GM23338 (cell line): Measurements from ENCODE around the gene PACSIN3. TPM values are rescaled to one million over a fixed set of nuclear protein-coding genes. Genes with fewer than 3 reads are reported as not detected.

ENCODE experiments used
- ATAC-seq: fragments of 200-7000 bp; cut with Tn5 transposase; 3 replicates; pipeline ENCODE4 v1.9.1; 2020
- DNase-seq: peaks from one replicate; pipeline ENCODE4 v3.0.0-alpha.2; 2015; ENCODE audit warnings: low spot score
- H2AFZ ChIP-seq: fragments of 200-600 bp; sonication (generic); 2 replicates; pipeline ENCODE4 v1.8.0; 2016; ENCODE audit warnings: antibody characterized with exemption, mild to moderate bottlenecking, moderate library complexity
- H3F3A ChIP-seq: fragments of 200-600 bp; sonication (generic); replicated peaks from 2 replicates; pipeline ENCODE4 v1.8.0; 2017; ENCODE audit warnings: antibody characterized with exemption, mixed run types, low read depth
- H3K27ac ChIP-seq: fragments of 200-600 bp; sonication (generic); 2 replicates; pipeline ENCODE4 v1.6.1; 2016; ENCODE audit warnings: low read depth
- H3K27me3 ChIP-seq: fragments of 200-600 bp; sonication (generic); 2 replicates; pipeline ENCODE4 v1.8.0; 2016; ENCODE audit warnings: mild to moderate bottlenecking, mixed run types, moderate library complexity; ENCODE audit not compliant: insufficient read depth
- H3K36me3 ChIP-seq: fragments of 200-600 bp; sonication (generic); 2 replicates; pipeline ENCODE4 v1.8.0; 2016; ENCODE audit warnings: mild to moderate bottlenecking; ENCODE audit not compliant: insufficient read depth
- H3K4me1 ChIP-seq: fragments of 200-600 bp; sonication (generic); 2 replicates; pipeline ENCODE4 v1.8.0; 2016; ENCODE audit warnings: mild to moderate bottlenecking, moderate library complexity; ENCODE audit not compliant: insufficient read depth
- H3K4me2 ChIP-seq: fragments of 200-600 bp; sonication (generic); 2 replicates; pipeline ENCODE4 v1.7.1; 2017; ENCODE audit warnings: mixed run types
- H3K4me3 ChIP-seq: fragments of 200-600 bp; sonication (generic); 2 replicates; pipeline ENCODE4 v1.6.1; 2016; ENCODE audit warnings: mixed run types
- H3K79me2 ChIP-seq: fragments of 200-600 bp; sonication (generic); replicated peaks from 2 replicates; pipeline ENCODE4 v1.8.0; 2017; ENCODE audit warnings: mild to moderate bottlenecking; ENCODE audit not compliant: insufficient read depth
- H3K9me2 ChIP-seq: fragments of 200-600 bp; sonication (generic); 2 replicates; pipeline ENCODE4 v1.8.0; 2017; ENCODE audit not compliant: insufficient read depth
- H4K20me1 ChIP-seq: fragments of 200-600 bp; sonication (generic); replicated peaks from 2 replicates; pipeline ENCODE4 v1.8.0; 2017; ENCODE audit warnings: mild to moderate bottlenecking; ENCODE audit not compliant: insufficient read depth
- H3K27ac Mint-ChIP-seq: 2 replicates; pipeline ENCODE4 v1.8.0; 2020; ENCODE audit warnings: inconsistent platforms, mild to moderate bottlenecking, moderate library complexity, mixed read lengths
- H3K27me3 Mint-ChIP-seq: 3 replicates; pipeline ENCODE4 v1.8.0; 2022; ENCODE audit warnings: low read depth, mild to moderate bottlenecking, moderate library complexity, mixed read lengths, inconsistent platforms; ENCODE audit not compliant: insufficient read depth, poor library complexity
- H3K36me3 Mint-ChIP-seq: 3 replicates; pipeline ENCODE4 v1.8.0; 2021; ENCODE audit warnings: low read depth, mild to moderate bottlenecking, inconsistent platforms, moderate library complexity, mixed read lengths
- H3K4me1 Mint-ChIP-seq: 3 replicates; pipeline ENCODE4 v1.8.0; 2020; ENCODE audit warnings: mild to moderate bottlenecking, inconsistent platforms, mixed read lengths
- H3K4me3 Mint-ChIP-seq: 3 replicates; pipeline ENCODE4 v1.8.0; 2021; ENCODE audit warnings: moderate library complexity, mild to moderate bottlenecking, inconsistent platforms, mixed read lengths
- H3K9me3 Mint-ChIP-seq: 3 replicates; pipeline ENCODE4 v1.8.0; 2020; ENCODE audit warnings: moderate library complexity, mild to moderate bottlenecking, inconsistent platforms, mixed read lengths
- CREB1 ChIP-seq: fragments of 250-450 bp; sonication (Bioruptor Pico); IDR thresholded peaks from 2 replicates; pipeline ENCODE4 v1.5.0; 2020; ENCODE audit warnings: low read depth, mild to moderate bottlenecking, moderate library complexity
- EZH2 ChIP-seq: fragments of 200-600 bp; sonication (generic); IDR thresholded peaks from one replicate; pipeline ENCODE4 v1.8.0; 2017; ENCODE audit warnings: antibody characterized with exemption, mild to moderate bottlenecking, low read depth; ENCODE audit not compliant: unreplicated experiment
- EZH2phosphoT487 ChIP-seq: fragments of 200-600 bp; sonication (generic); IDR thresholded peaks from one replicate; pipeline ENCODE4 v1.8.1; 2018; ENCODE audit warnings: antibody characterized with exemption; ENCODE audit not compliant: unreplicated experiment
- JUNB ChIP-seq: IDR thresholded peaks from one replicate; pipeline ENCODE4 v1.6.1; 2016; ENCODE audit warnings: antibody characterized with exemption; ENCODE audit not compliant: unreplicated experiment
- STAT1 ChIP-seq: IDR thresholded peaks from one replicate; pipeline ENCODE4 v1.6.1; 2016; ENCODE audit warnings: antibody characterized with exemption; ENCODE audit not compliant: unreplicated experiment
- ZNF114 ChIP-seq: fragments of 250-450 bp; sonication (Bioruptor Pico); IDR thresholded peaks from 2 replicates; pipeline ENCODE4 v1.5.0; 2020; ENCODE audit warnings: mild to moderate bottlenecking, moderate library complexity
- polyA plus RNA-seq: library from polyadenylated mRNA; unstranded; fragments of >200 nt; fragmentation: Nextera tagmentation; extraction: Ambion mirVana; gene quantifications from 2 replicates; pipeline ENCODE4 v1.2.1, GENCODE V29; 2016
- total RNA-seq: library from RNA; depleted of rRNA; stranded (reverse); fragments of >200 nt; shearing (Covaris generic); gene quantifications from 2 replicates; pipeline ENCODE4 v1.2.3, GENCODE V29; 2014
- TF ChIP-seq, protein P1 (sequence below): IDR thresholded peaks from one replicate; pipeline ENCODE4 v1.6.1; 2018; ENCODE audit warnings: antibody characterized with exemption; ENCODE audit not compliant: unreplicated experiment
- TF ChIP-seq, protein P2 (sequence below), 2 experiments: fragments of 200-600 bp in 1 of 2; sonication (generic) in 1 of 2; conservative IDR thresholded peaks; 2 replicates each; pipeline versions ENCODE4 v1.5.1 to v1.6.1; 2016 to 2017; ENCODE audit warnings: antibody characterized with exemption in 2 of 2, low read depth in 2 of 2, mild to moderate bottlenecking in 2 of 2, moderate library complexity in 1 of 2

The PACSIN3 gene
- total and polyA plus RNA-seq, 2 experiments from 2014 or later: 39.6 to 72.1 TPM

- TF ChIP-seq EZH2phosphoT487: no peak
- TF ChIP-seq JUNB: no peak
- no peak for TF ChIP-seq CREB1 (CRISPR knock-in tag)
- TF ChIP-seq, protein P1, sequence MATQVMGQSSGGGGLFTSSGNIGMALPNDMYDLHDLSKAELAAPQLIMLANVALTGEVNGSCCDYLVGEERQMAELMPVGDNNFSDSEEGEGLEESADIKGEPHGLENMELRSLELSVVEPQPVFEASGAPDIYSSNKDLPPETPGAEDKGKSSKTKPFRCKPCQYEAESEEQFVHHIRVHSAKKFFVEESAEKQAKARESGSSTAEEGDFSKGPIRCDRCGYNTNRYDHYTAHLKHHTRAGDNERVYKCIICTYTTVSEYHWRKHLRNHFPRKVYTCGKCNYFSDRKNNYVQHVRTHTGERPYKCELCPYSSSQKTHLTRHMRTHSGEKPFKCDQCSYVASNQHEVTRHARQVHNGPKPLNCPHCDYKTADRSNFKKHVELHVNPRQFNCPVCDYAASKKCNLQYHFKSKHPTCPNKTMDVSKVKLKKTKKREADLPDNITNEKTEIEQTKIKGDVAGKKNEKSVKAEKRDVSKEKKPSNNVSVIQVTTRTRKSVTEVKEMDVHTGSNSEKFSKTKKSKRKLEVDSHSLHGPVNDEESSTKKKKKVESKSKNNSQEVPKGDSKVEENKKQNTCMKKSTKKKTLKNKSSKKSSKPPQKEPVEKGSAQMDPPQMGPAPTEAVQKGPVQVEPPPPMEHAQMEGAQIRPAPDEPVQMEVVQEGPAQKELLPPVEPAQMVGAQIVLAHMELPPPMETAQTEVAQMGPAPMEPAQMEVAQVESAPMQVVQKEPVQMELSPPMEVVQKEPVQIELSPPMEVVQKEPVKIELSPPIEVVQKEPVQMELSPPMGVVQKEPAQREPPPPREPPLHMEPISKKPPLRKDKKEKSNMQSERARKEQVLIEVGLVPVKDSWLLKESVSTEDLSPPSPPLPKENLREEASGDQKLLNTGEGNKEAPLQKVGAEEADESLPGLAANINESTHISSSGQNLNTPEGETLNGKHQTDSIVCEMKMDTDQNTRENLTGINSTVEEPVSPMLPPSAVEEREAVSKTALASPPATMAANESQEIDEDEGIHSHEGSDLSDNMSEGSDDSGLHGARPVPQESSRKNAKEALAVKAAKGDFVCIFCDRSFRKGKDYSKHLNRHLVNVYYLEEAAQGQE: no peak
- TF ChIP-seq EZH2: no peak
- TF ChIP-seq, protein P2, sequence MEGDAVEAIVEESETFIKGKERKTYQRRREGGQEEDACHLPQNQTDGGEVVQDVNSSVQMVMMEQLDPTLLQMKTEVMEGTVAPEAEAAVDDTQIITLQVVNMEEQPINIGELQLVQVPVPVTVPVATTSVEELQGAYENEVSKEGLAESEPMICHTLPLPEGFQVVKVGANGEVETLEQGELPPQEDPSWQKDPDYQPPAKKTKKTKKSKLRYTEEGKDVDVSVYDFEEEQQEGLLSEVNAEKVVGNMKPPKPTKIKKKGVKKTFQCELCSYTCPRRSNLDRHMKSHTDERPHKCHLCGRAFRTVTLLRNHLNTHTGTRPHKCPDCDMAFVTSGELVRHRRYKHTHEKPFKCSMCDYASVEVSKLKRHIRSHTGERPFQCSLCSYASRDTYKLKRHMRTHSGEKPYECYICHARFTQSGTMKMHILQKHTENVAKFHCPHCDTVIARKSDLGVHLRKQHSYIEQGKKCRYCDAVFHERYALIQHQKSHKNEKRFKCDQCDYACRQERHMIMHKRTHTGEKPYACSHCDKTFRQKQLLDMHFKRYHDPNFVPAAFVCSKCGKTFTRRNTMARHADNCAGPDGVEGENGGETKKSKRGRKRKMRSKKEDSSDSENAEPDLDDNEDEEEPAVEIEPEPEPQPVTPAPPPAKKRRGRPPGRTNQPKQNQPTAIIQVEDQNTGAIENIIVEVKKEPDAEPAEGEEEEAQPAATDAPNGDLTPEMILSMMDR (conservative IDR thresholded peaks at IDR 0.05; ENCODE audit: low read depth in 2 of 2): no peak
These were observed 30.4 kb downstream of the PACSIN3 start (continued) for GRCh38 chr11:47155879-47156278.

- Mint-ChIP-seq H3K9me3 (no peaks in the 10 kb centered on the region), H3K36me3 (no peaks in the 10 kb centered on the region; the same call in 2 of the 3 replicates), H3K27me3 (peaks cover 7% of the 10 kb centered on the region), H3K4me3 (no peak overlapping the region), H3K4me1 (peaks cover 20% of the 10 kb centered on the region), H3K27ac (no peak overlapping the region)
- ATAC-seq: no peak
- H3F3A ChIP-seq: no peaks in the 10 kb centered on the region
- no peak overlapping the region for H3K4me3 ChIP-seq
- no peak for DNase-seq
- H4K20me1 ChIP-seq: no peaks in the 10 kb centered on the region; the same call in 1 of the 2 replicates
- no peak overlapping the region for H3K4me2 ChIP-seq
- 0 out of 2 replicates have a peak overlapping the region, but pooled peaks have one; percentile 9 for H3K27ac ChIP-seq
- H3K9me2 ChIP-seq: no peaks in the 10 kb centered on the region
- H3K36me3 ChIP-seq: no peaks in the 10 kb centered on the region
- H3K79me2 ChIP-seq: no peaks in the 10 kb centered on the region
- no peaks in the 10 kb centered on the region for H3K27me3 ChIP-seq
- no peak overlapping the region for H2AFZ ChIP-seq
- H3K4me1 ChIP-seq: peaks cover 6% of the 10 kb centered on the region
- TF ChIP-seq JUNB: no peak
- TF ChIP-seq STAT1: no peak
- TF ChIP-seq, protein P1: no peak
- TF ChIP-seq EZH2: no peak
- no peak for TF ChIP-seq ZNF114
These were observed 31.3 kb downstream of the PACSIN3 start for GRCh38 chr11:47154616-47155570.
